ENCODE measurements around the gene MGAT1.

The MGAT1 gene

DNA sequence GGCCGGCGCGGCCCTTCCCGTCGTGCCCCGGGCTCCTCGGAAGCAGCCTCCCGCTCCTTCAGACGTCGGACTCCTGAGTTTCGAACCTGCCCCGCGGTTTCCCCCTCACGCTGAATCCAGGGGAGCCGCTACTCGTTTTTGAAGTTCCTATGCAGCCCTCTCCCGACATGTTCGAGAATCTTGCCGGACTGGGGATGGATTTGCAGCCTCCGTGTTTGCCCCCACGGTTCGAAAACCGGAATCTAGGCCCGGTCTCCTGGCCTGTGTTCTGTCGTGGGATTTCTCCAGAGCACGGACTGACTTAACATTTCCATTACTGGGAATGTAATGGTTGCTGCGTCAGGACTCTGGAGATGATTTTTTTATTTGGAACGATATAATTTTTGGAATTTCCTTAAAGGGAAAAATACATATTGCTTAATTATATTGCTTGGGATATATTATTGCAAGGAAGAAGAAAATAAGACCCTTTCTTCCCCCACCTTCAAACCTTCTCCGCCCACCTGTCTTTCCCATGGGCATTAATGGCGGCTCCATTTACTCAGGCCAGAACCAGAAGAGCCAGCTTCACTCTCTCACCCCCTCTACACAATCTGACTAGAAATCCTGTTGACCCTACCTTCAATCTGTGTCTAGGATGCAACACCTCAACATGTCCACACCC is 8.5 kb upstream of the MGAT1 start:
- no peak for DNase-seq (ENCODE audit: low spot score)
- in situ Hi-C loops (cut with MboI; ENCODE audit: low sequenced_read_pairs, unreplicated experiment) = no loop called here
- TF ChIP-seq, protein P1, sequence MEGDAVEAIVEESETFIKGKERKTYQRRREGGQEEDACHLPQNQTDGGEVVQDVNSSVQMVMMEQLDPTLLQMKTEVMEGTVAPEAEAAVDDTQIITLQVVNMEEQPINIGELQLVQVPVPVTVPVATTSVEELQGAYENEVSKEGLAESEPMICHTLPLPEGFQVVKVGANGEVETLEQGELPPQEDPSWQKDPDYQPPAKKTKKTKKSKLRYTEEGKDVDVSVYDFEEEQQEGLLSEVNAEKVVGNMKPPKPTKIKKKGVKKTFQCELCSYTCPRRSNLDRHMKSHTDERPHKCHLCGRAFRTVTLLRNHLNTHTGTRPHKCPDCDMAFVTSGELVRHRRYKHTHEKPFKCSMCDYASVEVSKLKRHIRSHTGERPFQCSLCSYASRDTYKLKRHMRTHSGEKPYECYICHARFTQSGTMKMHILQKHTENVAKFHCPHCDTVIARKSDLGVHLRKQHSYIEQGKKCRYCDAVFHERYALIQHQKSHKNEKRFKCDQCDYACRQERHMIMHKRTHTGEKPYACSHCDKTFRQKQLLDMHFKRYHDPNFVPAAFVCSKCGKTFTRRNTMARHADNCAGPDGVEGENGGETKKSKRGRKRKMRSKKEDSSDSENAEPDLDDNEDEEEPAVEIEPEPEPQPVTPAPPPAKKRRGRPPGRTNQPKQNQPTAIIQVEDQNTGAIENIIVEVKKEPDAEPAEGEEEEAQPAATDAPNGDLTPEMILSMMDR (IDR thresholded peaks at IDR 0.05; ENCODE audit: borderline replicate concordance, control extremely low read depth, extremely low read depth, insufficient read depth, missing control alignments) = no peak

DNA sequence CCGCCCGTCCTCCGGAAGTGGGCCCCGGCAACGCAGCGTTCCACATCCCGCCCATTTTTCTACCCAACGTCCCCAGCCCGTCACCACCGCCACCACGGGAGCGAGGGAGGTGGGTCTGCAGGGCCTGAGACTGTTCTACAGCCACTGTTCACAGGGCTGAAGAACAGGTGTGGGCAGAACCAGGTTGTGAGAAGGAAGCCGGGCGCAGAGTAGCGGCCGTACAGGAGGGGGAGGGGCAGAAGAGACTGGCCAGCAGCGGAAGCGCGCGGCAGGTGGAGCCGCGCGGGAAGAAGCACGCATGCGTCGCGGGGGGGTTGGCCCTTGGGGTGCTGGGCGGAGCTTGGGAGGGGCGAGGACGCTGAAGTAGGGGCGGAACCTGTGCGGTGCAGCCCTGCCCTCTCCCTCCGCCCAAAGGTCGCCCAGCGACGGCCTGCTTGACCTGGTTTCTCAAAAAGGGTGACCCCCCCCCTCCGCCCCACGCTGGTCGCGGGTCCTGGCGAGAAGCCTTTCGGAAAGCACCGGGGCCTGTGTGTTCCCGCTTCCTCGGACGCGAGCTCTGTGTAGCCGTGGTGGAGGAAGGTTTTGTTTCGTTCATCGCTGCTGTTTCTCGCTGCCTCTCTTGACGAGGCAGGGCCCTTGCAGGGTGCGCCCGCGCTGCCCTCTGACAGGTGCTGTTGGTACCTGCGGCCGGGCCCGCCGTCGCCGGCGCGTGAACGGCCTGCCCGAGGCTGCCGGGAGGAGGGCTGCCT is 7.8 kb upstream of the MGAT1 start:
- in situ Hi-C loops (cut with MboI; ENCODE audit: low sequenced_read_pairs, unreplicated experiment) = no loop called here
- peak; percentile 95 for DNase-seq (ENCODE audit: low spot score)
- TF ChIP-seq, protein P1 (IDR thresholded peaks at IDR 0.05; ENCODE audit: borderline replicate concordance, control extremely low read depth, extremely low read depth, insufficient read depth, missing control alignments) = no peak

DNA sequence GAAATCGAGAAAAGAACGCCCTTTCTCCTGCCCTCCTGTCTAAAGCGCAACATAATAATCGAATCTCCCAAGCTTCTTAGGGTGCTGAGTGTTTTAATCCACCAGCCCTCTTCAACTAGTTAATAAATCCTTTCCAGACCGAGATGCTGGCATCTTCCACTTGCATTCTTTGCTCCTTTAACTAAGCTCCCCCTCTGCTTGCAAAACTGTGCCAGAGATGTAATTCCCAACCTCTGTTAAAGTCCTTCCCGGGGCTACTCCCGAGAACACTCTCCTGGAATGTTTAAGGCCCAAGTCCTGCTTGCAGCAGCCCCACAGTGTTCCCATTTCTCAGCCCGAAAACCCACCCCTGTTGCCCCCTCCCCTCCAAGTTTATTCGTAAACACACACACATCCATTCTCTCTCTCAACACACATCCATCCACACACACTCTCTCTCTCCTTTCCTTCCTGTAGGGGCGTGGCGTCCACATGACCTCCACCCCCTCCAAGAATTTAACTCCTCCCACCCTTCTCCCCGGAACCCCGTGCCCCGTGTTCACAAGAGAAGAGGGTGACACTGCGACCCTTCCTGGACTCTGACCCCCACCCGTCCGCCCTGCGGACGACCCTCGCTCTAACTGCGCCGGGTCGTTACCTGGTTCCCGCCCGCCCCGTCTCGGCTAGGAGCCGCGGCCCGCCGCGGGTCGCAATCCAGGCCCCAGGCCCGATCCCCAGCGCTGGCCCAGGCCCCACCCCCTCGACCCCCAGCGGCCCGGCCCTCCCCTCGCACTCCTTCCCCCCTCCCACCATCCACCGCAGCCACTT is 7.0 kb upstream of the MGAT1 start:
- in situ Hi-C loops (cut with MboI; ENCODE audit: low sequenced_read_pairs, unreplicated experiment) = no loop called here
- peak; percentile 92 for DNase-seq (ENCODE audit: low spot score)
- TF ChIP-seq, protein P1 (IDR thresholded peaks at IDR 0.05; ENCODE audit: borderline replicate concordance, control extremely low read depth, extremely low read depth, insufficient read depth, missing control alignments) = no peak

DNA sequence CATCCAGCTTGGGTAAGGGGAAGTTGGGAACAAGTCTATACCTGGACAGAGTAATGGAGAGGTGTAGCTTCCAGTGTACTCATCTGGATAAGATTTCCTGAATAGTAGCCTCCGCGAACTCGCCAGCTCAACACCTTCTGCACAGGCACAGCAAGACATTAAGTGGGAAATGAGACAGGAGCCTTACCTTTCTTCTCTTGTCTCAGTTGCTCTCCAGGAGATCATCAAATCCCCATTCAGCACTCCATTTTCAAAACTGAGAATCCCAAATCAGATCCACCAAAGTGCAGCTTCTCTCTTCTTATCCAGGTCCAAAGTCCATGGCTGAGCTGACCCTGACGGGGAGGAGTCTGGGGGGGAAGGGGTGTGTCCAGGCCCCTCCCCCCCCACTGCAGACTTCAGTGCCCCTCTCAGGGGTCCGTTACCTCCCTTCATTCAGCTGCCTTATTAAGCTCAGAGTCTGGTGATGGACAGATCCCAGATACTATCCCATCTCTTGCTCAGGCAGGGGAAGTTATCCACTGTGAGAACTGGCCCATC is 5.9 kb upstream of the MGAT1 start:
- in situ Hi-C loops (cut with MboI; ENCODE audit: low sequenced_read_pairs, unreplicated experiment) = no loop called here
- DNase-seq (ENCODE audit: low spot score) = no peak
- TF ChIP-seq, protein P1 (IDR thresholded peaks at IDR 0.05; ENCODE audit: borderline replicate concordance, control extremely low read depth, extremely low read depth, insufficient read depth, missing control alignments) = no peak

DNA sequence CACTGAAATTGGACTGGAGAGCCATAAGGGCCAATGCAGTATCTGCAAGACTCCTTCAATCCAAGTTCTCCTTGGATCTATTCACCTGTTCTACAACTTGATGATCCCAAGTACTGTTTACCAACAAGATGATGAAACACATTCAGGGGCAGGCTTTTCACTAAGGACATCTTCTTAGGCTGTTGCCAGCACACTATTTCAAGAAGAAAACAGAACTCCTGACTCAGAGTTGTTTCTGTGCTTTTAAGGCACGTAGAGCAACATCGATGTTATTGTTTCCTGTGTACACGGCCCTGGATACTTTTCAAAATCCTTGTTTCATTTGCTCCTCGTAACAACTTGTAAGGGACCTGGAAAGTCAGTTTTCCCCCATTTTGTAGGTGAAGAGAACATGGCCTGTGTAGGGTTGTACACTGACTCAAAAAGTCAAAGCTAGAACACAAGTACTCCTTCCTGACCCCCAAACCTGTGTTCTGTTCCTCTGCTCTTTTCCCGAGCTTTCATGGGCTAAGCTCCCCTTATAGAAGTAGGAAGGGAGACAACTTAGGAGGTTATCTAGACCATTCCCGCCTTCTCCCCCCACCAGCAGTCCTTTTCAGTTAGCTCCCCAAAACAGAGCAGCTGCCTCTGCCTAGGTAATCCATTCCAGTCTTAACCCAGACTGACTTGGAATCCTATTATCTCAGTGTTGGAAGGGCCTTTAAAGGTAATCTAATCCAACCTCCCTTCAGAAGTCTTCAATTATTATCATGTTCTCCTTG is 5.2 kb upstream of the MGAT1 start:
- no peak for DNase-seq (ENCODE audit: low spot score)
- TF ChIP-seq, protein P1 (IDR thresholded peaks at IDR 0.05; ENCODE audit: borderline replicate concordance, control extremely low read depth, extremely low read depth, insufficient read depth, missing control alignments) = no peak
- in situ Hi-C loops (cut with MboI; ENCODE audit: low sequenced_read_pairs, unreplicated experiment) = no loop called here

DNA sequence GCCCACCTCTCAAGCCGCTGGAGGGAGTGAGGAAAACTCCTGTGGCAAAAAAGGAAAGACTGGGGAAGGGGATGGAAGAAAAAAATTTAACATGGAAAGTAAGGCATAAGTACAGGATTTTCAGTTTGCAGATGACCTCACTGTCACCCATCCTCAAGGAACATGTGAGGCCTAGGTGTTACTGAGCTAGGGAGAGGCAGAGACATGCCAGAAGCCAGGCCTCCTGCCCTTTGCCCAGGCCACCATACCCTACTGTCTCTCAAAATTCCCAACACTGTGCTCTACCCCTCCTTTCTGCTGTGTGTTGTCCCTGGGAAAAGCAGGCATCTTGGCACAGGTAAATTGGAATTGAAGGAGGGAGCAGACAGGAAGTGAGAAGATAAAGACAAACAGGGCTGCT is 4.4 kb upstream of the MGAT1 start:
- in situ Hi-C loops (cut with MboI; ENCODE audit: low sequenced_read_pairs, unreplicated experiment) = no loop called here
- DNase-seq (ENCODE audit: low spot score) = no peak
- TF ChIP-seq, protein P1 (IDR thresholded peaks at IDR 0.05; ENCODE audit: borderline replicate concordance, control extremely low read depth, extremely low read depth, insufficient read depth, missing control alignments) = no peak

Measured in GM13976 (cell line).